Measurements from ENCODE around the gene TAP2. TPM values are rescaled to one million over a fixed set of nuclear protein-coding genes. Genes with fewer than 3 reads are reported as not detected.
A peak's percentile ranks its signal among the peaks of the same experiment; 100 is the strongest.

TAP2 gene
- total and polyA plus RNA-seq, 10 donors, result 26.4 to 106 (median 48.4) TPM

DNA sequence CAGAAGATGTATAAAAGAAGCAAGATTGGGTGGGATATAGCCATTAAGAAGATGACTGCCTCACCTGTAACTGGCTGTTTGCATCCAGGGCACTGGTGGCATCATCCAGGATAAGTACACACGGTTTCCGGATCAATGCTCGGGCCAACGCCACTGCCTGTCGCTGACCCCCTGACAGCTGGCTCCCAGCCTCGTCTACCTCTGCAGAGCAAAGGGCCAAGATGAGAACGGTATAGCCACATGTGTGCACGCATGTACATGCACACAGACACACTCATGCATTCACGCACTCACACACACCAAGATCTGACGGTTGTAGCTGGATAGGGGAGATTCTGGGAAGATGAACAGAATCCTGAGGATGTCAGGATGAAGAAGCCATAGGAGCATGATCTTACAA lies 8.5 kb upstream of the TAP2 start:
- Histone ChIP-seq H3K9me3 (no peaks in the 10 kb centered on the region), H3K27ac (peak overlapping the region in 6 of 8 donors; percentile 94 to 100 (median 99)), H3K36me3 (peaks cover 0 to 81% (median 72%) of the 10 kb centered on the region in 6 donors), H3K4me1 (peaks cover 74 to 89% (median 85%) of the 10 kb centered on the region in 6 donors), H3K27me3 (replicated peaks in 1 of 7) (no peaks in the 10 kb centered on the region), H3K4me3 (peak overlapping the region in 4 of 8 donors; percentile 3 to 92 (median 46))
- 85 to 96% (median 89%) methylated on average over 10 of the region's 10 CpGs for WGBS, 5 donors
- peak; percentile 70 to 81 (median 75) for TF ChIP-seq POLR2AphosphoS5 (IDR thresholded peaks at IDR 0.05)
- TF ChIP-seq, protein P1, sequence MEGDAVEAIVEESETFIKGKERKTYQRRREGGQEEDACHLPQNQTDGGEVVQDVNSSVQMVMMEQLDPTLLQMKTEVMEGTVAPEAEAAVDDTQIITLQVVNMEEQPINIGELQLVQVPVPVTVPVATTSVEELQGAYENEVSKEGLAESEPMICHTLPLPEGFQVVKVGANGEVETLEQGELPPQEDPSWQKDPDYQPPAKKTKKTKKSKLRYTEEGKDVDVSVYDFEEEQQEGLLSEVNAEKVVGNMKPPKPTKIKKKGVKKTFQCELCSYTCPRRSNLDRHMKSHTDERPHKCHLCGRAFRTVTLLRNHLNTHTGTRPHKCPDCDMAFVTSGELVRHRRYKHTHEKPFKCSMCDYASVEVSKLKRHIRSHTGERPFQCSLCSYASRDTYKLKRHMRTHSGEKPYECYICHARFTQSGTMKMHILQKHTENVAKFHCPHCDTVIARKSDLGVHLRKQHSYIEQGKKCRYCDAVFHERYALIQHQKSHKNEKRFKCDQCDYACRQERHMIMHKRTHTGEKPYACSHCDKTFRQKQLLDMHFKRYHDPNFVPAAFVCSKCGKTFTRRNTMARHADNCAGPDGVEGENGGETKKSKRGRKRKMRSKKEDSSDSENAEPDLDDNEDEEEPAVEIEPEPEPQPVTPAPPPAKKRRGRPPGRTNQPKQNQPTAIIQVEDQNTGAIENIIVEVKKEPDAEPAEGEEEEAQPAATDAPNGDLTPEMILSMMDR (IDR thresholded peaks at IDR 0.05 in 8 of 11, conservative IDR thresholded peaks at IDR 0.05 in 3 of 11), result no peak
- TF ChIP-seq POLR2A (IDR thresholded peaks at IDR 0.05), result no peak
- DNase-seq, result no peak
- intact Hi-C loops (cut with DNase I; ENCODE audit: low total_unique reads), result no loop called here

DNA sequence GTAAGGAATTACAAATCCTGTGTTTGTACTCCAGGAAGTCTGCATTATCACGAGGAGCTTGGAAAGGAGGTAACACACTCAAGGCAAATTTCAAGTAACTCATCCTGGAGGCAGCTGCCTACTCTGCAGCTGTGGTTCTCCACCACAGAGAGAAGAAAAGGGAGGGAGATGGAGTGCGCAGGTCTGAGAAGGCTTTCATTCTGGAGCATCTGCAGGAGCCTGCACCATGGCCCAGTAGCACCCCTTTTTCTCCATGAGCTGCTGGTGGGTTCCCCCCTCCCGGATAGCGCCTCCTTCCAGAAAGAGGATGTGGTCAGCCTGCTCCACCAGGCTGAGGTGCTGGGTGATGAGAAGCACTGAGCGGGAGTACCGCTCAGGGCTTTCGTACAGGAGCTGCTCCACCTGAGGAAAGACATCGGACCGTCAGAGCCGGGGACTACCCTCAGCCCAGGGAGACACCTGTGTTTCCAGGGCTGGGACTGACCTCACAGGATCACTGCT lies 6.9 kb upstream of the TAP2 start:
- Histone ChIP-seq H3K36me3 (peaks cover 0 to 81% (median 74%) of the 10 kb centered on the region in 6 donors), H3K27ac (peak overlapping the region; percentile 94 to 100 (median 99)), H3K4me1 (peaks cover 73 to 89% (median 85%) of the 10 kb centered on the region in 6 donors), H3K27me3 (replicated peaks in 1 of 7) (no peaks in the 10 kb centered on the region), H3K4me3 (peak overlapping the region; percentile 67 to 92 (median 84)), H3K9me3 (no peaks in the 10 kb centered on the region)
- DNase-seq, result peak; percentile 87
- TF ChIP-seq, protein P1 (IDR thresholded peaks at IDR 0.05 in 8 of 11, conservative IDR thresholded peaks at IDR 0.05 in 3 of 11), result no peak
- peak; percentile 64 to 85 (median 82) for TF ChIP-seq POLR2AphosphoS5 (IDR thresholded peaks at IDR 0.05)
- intact Hi-C loops (cut with DNase I; ENCODE audit: low total_unique reads), result no loop called here
- 6 to 15% (median 9%) methylated on average over 9 to 10 of the region's 10 CpGs for WGBS, 5 donors

DNA sequence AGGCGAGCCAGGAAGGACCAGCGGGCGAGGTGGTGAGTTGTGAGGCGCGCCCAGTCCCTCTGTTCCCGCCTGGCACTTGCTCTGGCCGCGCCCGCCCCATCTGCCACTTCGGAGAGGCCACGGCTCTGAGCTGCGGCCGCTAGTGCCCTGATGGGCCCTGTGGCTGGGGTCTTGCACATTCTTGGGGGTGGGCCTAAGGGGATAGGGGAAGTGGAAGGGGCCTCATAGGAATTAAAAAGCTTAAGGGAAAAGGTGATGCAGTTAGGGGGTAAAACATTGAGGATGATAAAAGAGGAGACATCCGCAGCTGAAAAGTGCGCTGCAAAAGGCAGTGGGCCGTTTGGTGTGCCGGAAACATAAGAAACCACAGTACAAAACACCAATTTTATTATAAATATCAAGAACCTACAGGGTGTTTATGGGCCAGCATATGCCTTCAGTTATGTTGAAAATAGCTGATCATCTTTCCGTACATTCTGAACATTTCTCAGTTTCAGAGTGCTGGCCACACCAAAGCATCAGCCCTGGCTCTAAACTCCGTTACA lies 6.4 kb upstream of the TAP2 start:
- Histone ChIP-seq H3K4me3 (peak overlapping the region; percentile 67 to 92 (median 84)), H3K9me3 (no peaks in the 10 kb centered on the region), H3K27ac (peak overlapping the region; percentile 94 to 100 (median 99)), H3K36me3 (peaks cover 0 to 81% (median 72%) of the 10 kb centered on the region in 6 donors), H3K4me1 (peaks cover 73 to 89% (median 85%) of the 10 kb centered on the region in 6 donors), H3K27me3 (replicated peaks in 1 of 7) (no peaks in the 10 kb centered on the region)
- no peak for DNase-seq
- TF ChIP-seq, protein P1 (IDR thresholded peaks at IDR 0.05 in 8 of 11, conservative IDR thresholded peaks at IDR 0.05 in 3 of 11), result peak in 2 of 11 experiments; percentile 3 to 4
- TF ChIP-seq POLR2AphosphoS5 (IDR thresholded peaks at IDR 0.05), result peak in 2 of 3 donors; percentile 96 to 97
- peak in 1 of 3 donors; percentile 1 for TF ChIP-seq POLR2A (IDR thresholded peaks at IDR 0.05)
- intact Hi-C loops (cut with DNase I; ENCODE audit: low total_unique reads), result no loop called here
- WGBS, 5 donors, result 2 to 6% (median 3%) methylated on average over 18 to 19 of the region's 19 CpGs

Measured in spleen (tissue), 11 donors.